Activated CD4-positive, alpha-beta T cell treated with anti-CD3 and anti-CD28 coated beads, Interleukin-2, Interleukin-4, amounts not matched to agents 100 ng/mL and 50 ng/mL, durations not matched to agents 16 hours and 8 hours (primary cell): ENCODE data around the gene RELL2.

Source experiments
- DNase-seq: peaks from one replicate; pipeline ENCODE4 v3.0.0-alpha.2; 2020; ENCODE audit warnings: low spot score

RELL2 gene

DNA sequence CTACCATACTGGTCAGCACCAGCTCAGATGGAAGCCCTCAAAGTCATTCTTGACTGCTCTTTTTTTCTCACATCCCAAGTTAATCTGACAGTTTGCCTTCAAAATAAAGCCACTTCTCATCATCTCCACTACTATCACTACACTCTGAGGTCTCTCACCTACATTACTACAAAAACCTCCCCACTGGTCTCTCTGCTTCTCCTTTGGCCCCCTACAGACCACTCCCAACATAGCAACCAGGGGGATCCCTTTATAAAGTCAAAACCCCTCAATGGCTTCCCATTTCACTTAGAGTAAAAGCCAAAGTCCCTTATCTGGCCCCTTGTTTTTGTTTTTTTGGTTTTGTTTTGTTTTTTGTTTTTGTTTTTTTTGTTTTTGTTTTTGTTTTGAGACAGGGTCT is 40.6 kb downstream of the RELL2 start:
- no peak for DNase-seq

DNA sequence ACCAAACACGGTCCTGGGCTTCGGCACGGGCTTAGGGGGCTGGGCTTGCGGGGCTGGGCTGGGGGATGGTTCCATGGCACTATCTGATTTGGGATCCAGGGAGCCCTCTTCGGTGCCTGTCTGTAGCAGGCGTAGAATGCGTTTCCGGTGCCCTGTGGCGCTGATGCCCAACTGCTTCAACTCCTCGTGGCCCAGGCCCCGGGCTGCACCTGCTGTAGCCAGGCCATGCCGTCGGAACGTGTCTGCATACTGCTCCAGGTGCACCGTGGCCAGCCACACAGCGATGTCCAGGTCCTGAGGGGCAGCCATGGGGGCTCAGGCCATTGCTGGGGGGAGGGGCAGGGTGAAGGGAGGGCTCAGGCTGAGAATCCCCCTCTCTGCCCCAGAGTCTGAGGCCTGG is 43.4 kb downstream of the RELL2 start:
- no peak for DNase-seq

GRCh38 chr5:141680751-141681201 is 44.0 kb downstream of the RELL2 start:
- no peak for DNase-seq

DNA sequence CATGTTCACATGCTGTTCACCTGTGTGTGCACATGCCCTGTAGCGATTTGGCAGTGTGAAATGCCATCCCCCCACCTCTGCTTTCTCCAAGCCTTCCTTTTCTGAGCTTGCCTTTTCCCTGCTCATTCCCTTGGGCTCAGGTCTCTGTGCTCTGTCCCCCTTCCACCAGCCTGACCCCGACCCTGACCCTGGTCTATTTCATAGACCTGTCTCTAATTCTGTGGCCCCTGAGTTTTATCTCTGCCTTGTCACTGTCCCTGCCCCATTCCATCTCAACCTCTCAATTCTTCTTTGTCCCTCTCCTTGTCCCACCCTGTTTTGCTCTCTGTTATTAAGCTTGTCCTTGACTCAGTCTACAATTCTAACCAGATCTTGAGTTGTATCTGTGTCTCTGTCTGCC is 44.5 kb downstream of the RELL2 start:
- DNase-seq, result no peak

DNA sequence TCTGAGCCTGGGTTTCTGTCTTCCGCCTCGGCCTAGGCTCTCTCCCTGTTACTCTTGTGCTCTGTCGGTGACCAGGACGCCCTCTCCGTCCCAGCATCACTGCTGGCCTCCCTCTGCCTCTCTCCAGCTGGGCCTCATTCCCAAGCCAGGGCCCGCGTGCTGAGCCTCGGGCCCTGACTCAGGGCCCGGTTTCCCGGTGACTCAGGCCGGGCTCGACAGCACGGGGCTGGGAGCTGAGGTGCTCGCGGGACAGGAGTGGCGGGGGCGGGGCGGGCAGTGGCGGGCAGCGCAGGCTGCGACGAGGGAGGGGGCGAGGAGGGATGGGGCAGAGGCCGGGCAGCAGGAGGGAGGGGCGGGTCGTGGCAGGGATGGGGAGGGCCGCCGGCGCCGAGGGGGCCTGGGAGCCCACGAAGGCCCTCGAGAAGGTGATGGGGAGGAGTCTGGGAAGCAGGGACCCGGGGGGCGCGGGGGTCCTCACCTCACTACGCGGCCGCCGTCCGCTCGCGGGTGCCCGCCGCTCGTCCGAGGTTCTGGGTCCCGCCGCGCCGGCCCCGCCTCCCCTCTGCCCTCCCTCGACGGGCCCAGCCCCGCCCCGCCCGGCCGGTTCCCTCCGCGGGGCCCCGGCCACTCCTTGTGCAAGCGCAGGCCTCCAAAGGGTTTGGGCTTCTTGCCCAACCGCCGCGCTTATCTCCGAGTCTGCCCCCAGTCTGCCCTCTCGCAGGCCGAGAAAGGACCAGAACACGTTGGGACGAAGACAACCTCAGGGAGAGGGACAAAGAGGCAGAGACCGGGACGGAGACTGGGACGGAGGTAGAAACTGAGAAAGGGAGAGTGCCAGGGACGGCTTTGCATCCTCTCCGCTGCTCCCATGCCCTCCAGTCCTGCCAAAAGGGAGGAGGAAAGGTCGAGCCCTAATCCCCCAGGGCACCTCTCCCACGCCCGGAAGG is 45.2 kb downstream of the RELL2 start, which contains the start of gene ARAP3:
Gene ARAP3 (minus strand): TSS at position 536 of the 947 bp plus-strand sequence. CDS start 1,744 bp downstream, outside the sequence.
- peak; percentile 32 for DNase-seq

DNA sequence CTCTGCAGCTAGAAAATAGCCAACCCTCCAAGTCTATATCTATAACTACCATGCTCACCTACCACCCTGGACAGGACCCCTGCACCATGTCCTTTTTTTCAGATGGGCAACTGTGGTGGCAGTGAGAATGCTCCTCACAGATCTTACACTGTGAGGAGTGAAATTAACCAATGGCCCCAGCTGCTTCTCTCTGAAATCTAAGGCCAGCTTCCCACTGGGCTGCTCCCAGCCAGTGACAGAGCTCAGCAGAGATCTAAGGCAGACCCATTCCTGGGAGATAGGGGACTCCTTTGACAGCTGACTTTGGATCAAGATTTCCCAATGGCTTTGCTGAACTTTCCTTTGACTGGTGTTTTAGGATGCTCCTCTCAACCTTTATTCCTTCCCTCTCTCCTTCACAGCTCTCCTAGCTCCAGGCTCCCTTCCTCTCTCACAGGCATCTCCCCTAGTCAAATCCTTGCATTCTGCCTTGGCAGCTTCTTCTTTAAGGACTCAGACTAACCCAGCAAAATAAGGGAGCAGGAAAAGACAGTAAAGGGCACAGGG is 46.9 kb downstream of the RELL2 start:
- no peak for DNase-seq

- DNase-seq, result no peak
These were observed 48.8 kb downstream of the RELL2 start for GRCh38 chr5:141685591-141685990.

DNA sequence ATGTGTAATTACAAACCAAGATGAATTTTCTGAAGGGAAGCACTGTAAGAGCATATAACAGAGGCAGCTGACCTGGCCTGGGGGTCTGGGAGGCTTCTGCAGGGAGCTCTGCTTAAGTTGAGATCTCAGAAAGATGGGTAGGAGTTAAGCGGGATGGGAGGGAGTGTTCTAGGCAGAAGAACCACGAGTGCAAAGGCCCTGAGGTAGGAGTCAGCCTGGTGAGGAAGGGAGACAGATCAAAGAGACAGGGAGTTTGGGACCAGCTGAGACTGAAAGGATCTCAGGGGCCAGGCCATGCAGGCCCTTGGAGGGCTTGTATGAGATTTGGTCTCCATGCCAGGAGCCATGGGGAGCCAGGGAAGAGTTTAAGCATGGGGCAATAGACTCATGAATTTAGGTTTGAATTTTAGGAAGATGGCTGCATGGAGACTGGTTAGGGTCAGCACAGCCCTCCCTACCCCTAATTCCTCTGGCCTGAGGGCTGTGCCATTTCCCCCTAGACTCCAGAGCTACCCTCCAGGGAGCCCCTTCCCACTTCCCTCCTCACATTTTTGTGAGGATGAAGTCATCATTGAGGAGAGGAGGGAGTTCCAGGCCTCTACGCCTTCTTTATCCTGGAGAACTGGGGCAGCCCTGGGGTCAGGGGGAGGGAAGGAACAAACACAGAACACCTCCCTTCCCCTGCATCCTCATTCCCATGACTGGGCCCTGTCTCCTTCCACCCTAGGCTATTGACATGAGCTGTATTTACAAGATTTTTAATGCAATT is 50.0 kb downstream of the RELL2 start:
- DNase-seq, result no peak
